HepG2 (cell line): ENCODE data around the gene HLF. TPM values are rescaled to one million over a fixed set of nuclear protein-coding genes. Genes with fewer than 3 reads are reported as not detected.

ENCODE experiments used
- CBX5 ChIP-seq: sonication (generic); formaldehyde crosslinking; IDR thresholded peaks from 2 replicates; pipeline ENCODE4 v1.4.0; 2020; ENCODE audit warnings: missing genetic modification reagents, borderline replicate concordance
- CCDC6 ChIP-seq: sonication (generic); formaldehyde crosslinking; IDR thresholded peaks from 2 replicates; pipeline ENCODE4 v1.8.1; 2022; ENCODE audit warnings: mild to moderate bottlenecking, missing genetic modification reagents, moderate library complexity
- DMAP1 ChIP-seq: IDR thresholded peaks from 2 replicates; pipeline ENCODE4 v1.6.1; 2016
- FLYWCH1 ChIP-seq: sonication (generic); formaldehyde crosslinking; IDR thresholded peaks from 2 replicates; pipeline ENCODE4 v1.8.1; 2023; ENCODE audit warnings: mild to moderate bottlenecking, missing genetic modification reagents
- GTF2F1 ChIP-seq: fragments of 150-350 bp; IDR thresholded peaks from 2 replicates; pipeline ENCODE4 v1.6.1; 2014; ENCODE audit warnings: low read length
- HCFC1 ChIP-seq: fragments of 150-350 bp; IDR thresholded peaks from 2 replicates; pipeline ENCODE4 v1.6.1; 2014; ENCODE audit warnings: low read depth, low read length
- HNRNPK ChIP-seq: fragments of 200-400 bp; formaldehyde crosslinking; IDR thresholded peaks from 2 replicates; pipeline ENCODE4 v1.6.1; 2018; ENCODE audit warnings: low read length, low read depth, moderate library complexity, mild to moderate bottlenecking; ENCODE audit not compliant: poor library complexity, severe bottlenecking
- ISL2 ChIP-seq: sonication (generic); formaldehyde crosslinking; IDR thresholded peaks from 2 replicates; pipeline ENCODE4 v1.5.0; 2020; ENCODE audit warnings: missing genetic modification reagents
- JUND ChIP-seq: sonication (generic); formaldehyde crosslinking; IDR thresholded peaks from 2 replicates; pipeline ENCODE4 v1.8.0; 2022; ENCODE audit warnings: mild to moderate bottlenecking, missing genetic modification reagents
- KDM5B ChIP-seq: sonication (generic); formaldehyde crosslinking; IDR thresholded peaks from 2 replicates; pipeline ENCODE4 v1.4.0; 2020; ENCODE audit warnings: missing genetic modification reagents, mild to moderate bottlenecking, borderline replicate concordance
- KLF13 ChIP-seq: sonication (generic); formaldehyde crosslinking; IDR thresholded peaks from 2 replicates; pipeline ENCODE4 v1.4.0; 2020; ENCODE audit warnings: mild to moderate bottlenecking, missing genetic modification reagents
- MXD4 ChIP-seq: IDR thresholded peaks from 2 replicates; pipeline ENCODE4 v1.6.1; 2016; ENCODE audit warnings: mild to moderate bottlenecking, missing biosample characterization, missing genetic modification reagents
- MYNN ChIP-seq: sonication (generic); formaldehyde crosslinking; IDR thresholded peaks from 2 replicates; pipeline ENCODE4 v1.4.0; 2020; ENCODE audit warnings: mild to moderate bottlenecking, low read depth, missing genetic modification reagents
- RFX1 ChIP-seq: fragments of 450-650 bp; IDR thresholded peaks from 2 replicates; pipeline ENCODE4 v1.6.1; 2017
- RFXAP ChIP-seq: sonication (generic); formaldehyde crosslinking; IDR thresholded peaks from 2 replicates; pipeline ENCODE4 v1.4.0; 2020; ENCODE audit warnings: missing genetic modification reagents, borderline replicate concordance
- STAG1 ChIP-seq: sonication (generic); formaldehyde crosslinking; IDR thresholded peaks from 2 replicates; pipeline ENCODE4 v1.4.0; 2020; ENCODE audit warnings: missing genetic modification reagents
- TGIF2 ChIP-seq: IDR thresholded peaks from 2 replicates; pipeline ENCODE4 v1.6.1; 2016; ENCODE audit warnings: control low read depth, missing compliant biosample characterization
- ZNF562 ChIP-seq: sonication (generic); formaldehyde crosslinking; IDR thresholded peaks from 2 replicates; pipeline ENCODE4 v1.8.0; 2022; ENCODE audit warnings: missing genetic modification reagents, borderline replicate concordance
- ZNF614 ChIP-seq: IDR thresholded peaks from 2 replicates; pipeline ENCODE4 v1.6.1; 2018; ENCODE audit warnings: missing biosample characterization, missing genetic modification reagents, inconsistent platforms, borderline replicate concordance
- ZNF878 ChIP-seq: sonication (generic); formaldehyde crosslinking; IDR thresholded peaks from 2 replicates; pipeline ENCODE4 v1.8.1; 2023; ENCODE audit warnings: mild to moderate bottlenecking, missing genetic modification reagents, moderate library complexity
- polyA plus RNA-seq, 8 experiments: library from polyadenylated mRNA; depleted of rRNA in 3 of 8; stranded (reverse) in 7 of 8; unstranded in 1 of 8; fragments of >200 nt; fragmentation: Illumina TruSeq in 4 of 8; extraction: Trizol in 4 of 8; gene quantifications; 2 replicates each; pipeline versions ENCODE4 v1.2.1 to v1.2.3, GENCODE V29; 2011 to 2016; ENCODE audit warnings: low read depth in 4 of 8, missing spikeins in 1 of 8, mixed read lengths in 1 of 8; ENCODE audit not compliant: insufficient read depth in 1 of 8
- total RNA-seq, 5 experiments: library from RNA; depleted of rRNA; stranded (reverse); fragments of >200 nt; fragmentation: Illumina TruSeq; extraction: Trizol; gene quantifications; 2 replicates each; pipeline ENCODE4 v1.2.3, GENCODE V29; 2016; ENCODE audit warnings: low read depth in 1 of 5
- TF ChIP-seq, protein P1 (sequence below): IDR thresholded peaks from 2 replicates; pipeline ENCODE4 v1.6.1; 2016; ENCODE audit warnings: low read depth
- TF ChIP-seq, protein P2 (sequence below): sonication (generic); formaldehyde crosslinking; IDR thresholded peaks from 2 replicates; pipeline ENCODE4 v1.4.0; 2020; ENCODE audit warnings: missing genetic modification reagents
- TF ChIP-seq, protein P3 (sequence below): IDR thresholded peaks from 2 replicates; pipeline ENCODE4 v1.6.1; 2016; ENCODE audit warnings: low read depth, borderline replicate concordance
- TF ChIP-seq, protein P4 (sequence below): sonication (generic); formaldehyde crosslinking; conservative IDR thresholded peaks from 2 replicates; pipeline ENCODE4 v1.4.0; 2020; ENCODE audit warnings: missing genetic modification reagents

HLF gene
- total and polyA plus RNA-seq, 2 of the 13 experiments (the other 11 are each of a cell fraction or from before 2014, with no cell fraction given): 202 to 346 TPM

GRCh38 chr17:55238179-55238930 is 26.4 kb upstream of the HLF start (continued):
- TF ChIP-seq, protein P1, sequence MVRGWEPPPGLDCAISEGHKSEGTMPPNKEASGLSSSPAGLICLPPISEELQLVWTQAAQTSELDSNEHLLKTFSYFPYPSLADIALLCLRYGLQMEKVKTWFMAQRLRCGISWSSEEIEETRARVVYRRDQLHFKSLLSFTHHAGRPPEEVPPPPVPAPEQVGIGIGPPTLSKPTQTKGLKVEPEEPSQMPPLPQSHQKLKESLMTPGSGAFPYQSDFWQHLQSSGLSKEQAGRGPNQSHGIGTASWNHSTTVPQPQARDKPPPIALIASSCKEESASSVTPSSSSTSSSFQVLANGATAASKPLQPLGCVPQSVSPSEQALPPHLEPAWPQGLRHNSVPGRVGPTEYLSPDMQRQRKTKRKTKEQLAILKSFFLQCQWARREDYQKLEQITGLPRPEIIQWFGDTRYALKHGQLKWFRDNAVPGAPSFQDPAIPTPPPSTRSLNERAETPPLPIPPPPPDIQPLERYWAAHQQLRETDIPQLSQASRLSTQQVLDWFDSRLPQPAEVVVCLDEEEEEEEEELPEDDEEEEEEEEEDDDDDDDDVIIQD: 0 out of 2 replicates have a peak, but pooled peaks have one; percentile 29
- TF ChIP-seq CBX5 (CRISPR knock-in tag): no peak
- TF ChIP-seq HNRNPK: peak; percentile 22
- TF ChIP-seq ZNF562 (CRISPR knock-in tag): no peak
- TF ChIP-seq RFX1: no peak
- peak; percentile 95 for TF ChIP-seq MXD4 (CRISPR knock-in tag)
- TF ChIP-seq ZNF614 (CRISPR knock-in tag): peak; percentile 58; the same call in 1 of the 2 replicates
- peak; percentile 87 for TF ChIP-seq RFXAP
- TF ChIP-seq STAG1: 0 out of 2 replicates have a peak, but pooled peaks have one; percentile 3
- TF ChIP-seq ISL2 (CRISPR knock-in tag): peak; percentile 70
- TF ChIP-seq DMAP1 (CRISPR knock-in tag): peak; percentile 46; the same call in 1 of the 2 replicates
- no peak for TF ChIP-seq ZNF878
- TF ChIP-seq, protein P2, sequence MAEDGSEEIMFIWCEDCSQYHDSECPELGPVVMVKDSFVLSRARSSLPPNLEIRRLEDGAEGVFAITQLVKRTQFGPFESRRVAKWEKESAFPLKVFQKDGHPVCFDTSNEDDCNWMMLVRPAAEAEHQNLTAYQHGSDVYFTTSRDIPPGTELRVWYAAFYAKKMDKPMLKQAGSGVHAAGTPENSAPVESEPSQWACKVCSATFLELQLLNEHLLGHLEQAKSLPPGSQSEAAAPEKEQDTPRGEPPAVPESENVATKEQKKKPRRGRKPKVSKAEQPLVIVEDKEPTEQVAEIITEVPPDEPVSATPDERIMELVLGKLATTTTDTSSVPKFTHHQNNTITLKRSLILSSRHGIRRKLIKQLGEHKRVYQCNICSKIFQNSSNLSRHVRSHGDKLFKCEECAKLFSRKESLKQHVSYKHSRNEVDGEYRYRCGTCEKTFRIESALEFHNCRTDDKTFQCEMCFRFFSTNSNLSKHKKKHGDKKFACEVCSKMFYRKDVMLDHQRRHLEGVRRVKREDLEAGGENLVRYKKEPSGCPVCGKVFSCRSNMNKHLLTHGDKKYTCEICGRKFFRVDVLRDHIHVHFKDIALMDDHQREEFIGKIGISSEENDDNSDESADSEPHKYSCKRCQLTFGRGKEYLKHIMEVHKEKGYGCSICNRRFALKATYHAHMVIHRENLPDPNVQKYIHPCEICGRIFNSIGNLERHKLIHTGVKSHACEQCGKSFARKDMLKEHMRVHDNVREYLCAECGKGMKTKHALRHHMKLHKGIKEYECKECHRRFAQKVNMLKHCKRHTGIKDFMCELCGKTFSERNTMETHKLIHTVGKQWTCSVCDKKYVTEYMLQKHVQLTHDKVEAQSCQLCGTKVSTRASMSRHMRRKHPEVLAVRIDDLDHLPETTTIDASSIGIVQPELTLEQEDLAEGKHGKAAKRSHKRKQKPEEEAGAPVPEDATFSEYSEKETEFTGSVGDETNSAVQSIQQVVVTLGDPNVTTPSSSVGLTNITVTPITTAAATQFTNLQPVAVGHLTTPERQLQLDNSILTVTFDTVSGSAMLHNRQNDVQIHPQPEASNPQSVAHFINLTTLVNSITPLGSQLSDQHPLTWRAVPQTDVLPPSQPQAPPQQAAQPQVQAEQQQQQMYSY (CRISPR knock-in tag): 0 out of 2 replicates have a peak, but pooled peaks have one; percentile 24
- TF ChIP-seq, protein P3, sequence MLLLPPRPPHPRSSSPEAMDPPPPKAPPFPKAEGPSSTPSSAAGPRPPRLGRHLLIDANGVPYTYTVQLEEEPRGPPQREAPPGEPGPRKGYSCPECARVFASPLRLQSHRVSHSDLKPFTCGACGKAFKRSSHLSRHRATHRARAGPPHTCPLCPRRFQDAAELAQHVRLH: peak; percentile 92
- no peak for TF ChIP-seq KLF13
- no peak for TF ChIP-seq GTF2F1
- TF ChIP-seq, protein P4, sequence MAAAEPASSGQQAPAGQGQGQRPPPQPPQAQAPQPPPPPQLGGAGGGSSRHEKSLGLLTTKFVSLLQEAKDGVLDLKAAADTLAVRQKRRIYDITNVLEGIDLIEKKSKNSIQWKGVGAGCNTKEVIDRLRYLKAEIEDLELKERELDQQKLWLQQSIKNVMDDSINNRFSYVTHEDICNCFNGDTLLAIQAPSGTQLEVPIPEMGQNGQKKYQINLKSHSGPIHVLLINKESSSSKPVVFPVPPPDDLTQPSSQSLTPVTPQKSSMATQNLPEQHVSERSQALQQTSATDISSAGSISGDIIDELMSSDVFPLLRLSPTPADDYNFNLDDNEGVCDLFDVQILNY (CRISPR knock-in tag): 0 out of 2 replicates have a peak, but pooled peaks have one; percentile 22
- TF ChIP-seq CCDC6 (CRISPR knock-in tag): peak; percentile 99
- TF ChIP-seq JUND (CRISPR knock-in tag): no peak
- peak; percentile 96 for TF ChIP-seq KDM5B
- no peak for TF ChIP-seq HCFC1
- peak; percentile 71 for TF ChIP-seq TGIF2 (CRISPR knock-in tag)
- no peak for TF ChIP-seq FLYWCH1
- peak; percentile 36; the same call in 1 of the 2 replicates for TF ChIP-seq MYNN
